Thoracic aorta (tissue), 2 donors: Measurements from ENCODE around the gene TNFRSF12A. TPM values are rescaled to one million over a fixed set of nuclear protein-coding genes. Genes with fewer than 3 reads are reported as not detected.
A peak's percentile ranks its signal among the peaks of the same experiment; 100 is the strongest.

ENCODE experiments used
- ATAC-seq: fragments of 150-250 bp; one replicate; pipeline ENCODE4 v1.8.0; 2017; ENCODE audit warnings: low read depth; ENCODE audit not compliant: insufficient number of reproducible peaks, low FRiP score
- DNase-seq: peaks from one replicate; pipeline ENCODE4 v3.0.0-alpha.2; 2020; ENCODE audit warnings: low spot score
- H3K27ac ChIP-seq, 2 donors: fragments of 200-600 bp; sonication (generic); 1 replicate in 1 of 2; 2 replicates in 1 of 2; pipeline ENCODE4 v1.5.1; 2016; ENCODE audit warnings: mild to moderate bottlenecking in 2 of 2, moderate library complexity in 2 of 2
- H3K27me3 ChIP-seq: fragments of 200-600 bp; sonication (generic); replicated peaks from 2 replicates; pipeline ENCODE4 v1.6.0; 2016; ENCODE audit warnings: mild to moderate bottlenecking; ENCODE audit not compliant: insufficient read depth
- H3K36me3 ChIP-seq: fragments of 200-600 bp; sonication (generic); one replicate; pipeline ENCODE4 v1.5.1; 2016
- H3K4me1 ChIP-seq, 2 donors: fragments of 200-600 bp; sonication (generic); 1 replicate in 1 of 2; 2 replicates in 1 of 2; pipeline versions ENCODE4 v1.5.1 to v1.6.0; 2016; ENCODE audit warnings: low read depth in 2 of 2, mild to moderate bottlenecking in 1 of 2; ENCODE audit not compliant: control insufficient read depth in 1 of 2
- H3K4me3 ChIP-seq: fragments of 200-600 bp; sonication (generic); 2 replicates; pipeline ENCODE4 v1.5.1; 2016; ENCODE audit warnings: mild to moderate bottlenecking
- H3K9me3 ChIP-seq: fragments of 200-600 bp; sonication (generic); 2 replicates; pipeline ENCODE4 v1.5.1; 2016
- total RNA-seq, 2 donors: library from RNA; depleted of rRNA; stranded (reverse); fragments of >200 nt; gene quantifications; one replicate each; pipeline versions ENCODE4 v1.1.0 to v1.2.3, GENCODE V29; 2016
- TF ChIP-seq, protein P1 (sequence below): fragments of 200-600 bp; sonication (generic); IDR thresholded peaks from one replicate; pipeline ENCODE4 v1.5.1; 2019; ENCODE audit warnings: antibody characterized with exemption

Gene TNFRSF12A, protein sequence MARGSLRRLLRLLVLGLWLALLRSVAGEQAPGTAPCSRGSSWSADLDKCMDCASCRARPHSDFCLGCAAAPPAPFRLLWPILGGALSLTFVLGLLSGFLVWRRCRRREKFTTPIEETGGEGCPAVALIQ
- 100 to 1,000 TPM; 274 to 461 TPM for total RNA-seq

DNA sequence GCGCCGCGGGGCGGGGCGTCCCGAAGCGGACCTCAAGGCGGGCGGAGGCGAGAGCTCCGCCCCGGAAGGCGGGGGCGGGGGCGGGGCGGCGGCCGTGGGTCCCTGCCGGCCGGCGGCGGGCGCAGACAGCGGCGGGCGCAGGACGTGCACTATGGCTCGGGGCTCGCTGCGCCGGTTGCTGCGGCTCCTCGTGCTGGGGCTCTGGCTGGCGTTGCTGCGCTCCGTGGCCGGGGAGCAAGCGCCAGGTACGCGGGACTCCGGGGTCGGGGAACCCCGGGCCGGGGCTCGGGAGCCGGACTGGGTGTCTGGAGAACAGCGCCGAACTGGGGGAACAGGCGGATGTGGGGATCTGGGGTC lies at the start of gene TNFRSF12A:
Gene TNFRSF12A (plus strand): TSS at position 122 of the 357 bp plus-strand sequence. CDS start 30 bp downstream, at position 152.
- no peak for ATAC-seq
- H3K9me3 ChIP-seq, result no peaks in the 10 kb centered on the region
- no peaks in the 10 kb centered on the region for H3K27me3 ChIP-seq
- TF ChIP-seq, protein P1, sequence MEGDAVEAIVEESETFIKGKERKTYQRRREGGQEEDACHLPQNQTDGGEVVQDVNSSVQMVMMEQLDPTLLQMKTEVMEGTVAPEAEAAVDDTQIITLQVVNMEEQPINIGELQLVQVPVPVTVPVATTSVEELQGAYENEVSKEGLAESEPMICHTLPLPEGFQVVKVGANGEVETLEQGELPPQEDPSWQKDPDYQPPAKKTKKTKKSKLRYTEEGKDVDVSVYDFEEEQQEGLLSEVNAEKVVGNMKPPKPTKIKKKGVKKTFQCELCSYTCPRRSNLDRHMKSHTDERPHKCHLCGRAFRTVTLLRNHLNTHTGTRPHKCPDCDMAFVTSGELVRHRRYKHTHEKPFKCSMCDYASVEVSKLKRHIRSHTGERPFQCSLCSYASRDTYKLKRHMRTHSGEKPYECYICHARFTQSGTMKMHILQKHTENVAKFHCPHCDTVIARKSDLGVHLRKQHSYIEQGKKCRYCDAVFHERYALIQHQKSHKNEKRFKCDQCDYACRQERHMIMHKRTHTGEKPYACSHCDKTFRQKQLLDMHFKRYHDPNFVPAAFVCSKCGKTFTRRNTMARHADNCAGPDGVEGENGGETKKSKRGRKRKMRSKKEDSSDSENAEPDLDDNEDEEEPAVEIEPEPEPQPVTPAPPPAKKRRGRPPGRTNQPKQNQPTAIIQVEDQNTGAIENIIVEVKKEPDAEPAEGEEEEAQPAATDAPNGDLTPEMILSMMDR, result no peak
- no peaks in the 10 kb centered on the region for H3K36me3 ChIP-seq
- H3K4me3 ChIP-seq, result peak within 1 kb of the TSS; percentile 98
- peak within 1 kb of the TSS; percentile 94 to 100 for H3K27ac ChIP-seq
- DNase-seq, result no peak
- H3K4me1 ChIP-seq, result peaks cover 0 to 35% of the 10 kb centered on the region in 2 donors

DNA sequence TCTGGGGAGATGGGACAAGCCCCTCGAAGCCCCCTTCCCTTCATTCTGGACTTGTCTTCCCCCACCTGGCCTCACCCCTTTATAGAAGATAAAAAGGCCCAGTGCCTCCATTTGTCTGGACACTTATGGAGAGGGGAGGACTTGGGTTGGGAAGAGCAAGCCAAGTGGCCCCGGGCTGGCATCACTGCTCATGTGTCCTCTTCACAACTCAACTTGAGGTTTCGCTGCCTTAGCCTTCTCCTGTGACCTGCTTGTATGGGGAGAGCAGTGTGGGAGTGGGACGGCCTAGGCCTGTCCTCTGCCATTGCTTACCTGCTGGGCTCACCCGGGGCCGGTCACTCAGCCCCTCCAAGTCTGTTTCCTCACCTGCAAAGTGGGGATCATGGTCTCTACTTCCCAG lies 49.6 kb upstream of the TNFRSF12A start:
- Histone ChIP-seq H3K27me3 (peaks cover 18% of the 10 kb centered on the region), H3K36me3 (no peaks in the 10 kb centered on the region), H3K9me3 (no peaks in the 10 kb centered on the region), H3K4me3 (peak overlapping the region; percentile 83), H3K27ac (no peak overlapping the region), H3K4me1 (peaks cover 13 to 32% of the 10 kb centered on the region in 2 donors)
- TF ChIP-seq, protein P1, result no peak
- no peak for DNase-seq
- no peak for ATAC-seq

DNA sequence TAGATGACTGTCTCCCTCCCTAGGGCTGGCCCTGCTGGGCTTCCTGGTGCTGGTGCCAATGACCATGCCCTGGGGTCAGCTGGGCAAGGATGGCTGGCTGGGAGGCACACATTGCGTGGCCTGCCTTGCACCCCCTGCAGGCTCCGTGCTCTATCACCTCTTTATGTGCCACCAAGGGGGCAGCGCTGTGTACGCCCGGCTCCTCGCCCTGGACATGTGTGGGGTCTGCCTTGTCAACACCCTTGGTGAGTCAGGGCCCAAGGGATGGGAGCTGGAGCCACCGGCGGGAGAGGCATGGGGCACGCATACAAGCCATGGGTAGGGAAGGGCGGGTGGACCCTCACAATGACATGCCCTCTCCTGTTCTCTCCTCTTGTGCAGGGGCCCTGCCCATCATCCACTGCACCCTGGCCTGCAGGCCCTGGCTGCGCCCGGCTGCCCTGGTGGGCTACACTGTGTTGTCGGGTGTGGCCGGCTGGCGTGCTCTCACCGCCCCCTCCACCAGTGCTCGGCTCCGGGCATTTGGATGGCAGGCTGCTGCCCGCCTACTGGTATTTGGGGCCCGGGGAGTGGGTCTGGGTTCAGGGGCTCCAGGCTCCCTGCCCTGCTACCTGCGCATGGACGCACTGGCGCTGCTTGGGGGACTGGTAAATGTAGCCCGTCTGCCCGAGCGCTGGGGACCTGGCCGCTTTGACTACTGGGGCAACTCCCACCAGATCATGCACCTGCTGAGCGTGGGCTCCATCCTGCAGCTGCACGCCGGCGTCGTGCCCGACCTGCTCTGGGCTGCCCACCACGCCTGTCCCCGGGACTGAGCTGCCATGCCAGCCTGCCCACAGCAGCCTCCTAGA lies 48.8 kb upstream of the TNFRSF12A start:
- Histone ChIP-seq H3K4me1 (peaks cover 13 to 32% of the 10 kb centered on the region in 2 donors), H3K36me3 (no peaks in the 10 kb centered on the region), H3K9me3 (no peaks in the 10 kb centered on the region), H3K4me3 (no peak overlapping the region), H3K27ac (no peak overlapping the region), H3K27me3 (peaks cover 12% of the 10 kb centered on the region)
- no peak for ATAC-seq
- TF ChIP-seq, protein P1, result no peak
- no peak for DNase-seq

DNA sequence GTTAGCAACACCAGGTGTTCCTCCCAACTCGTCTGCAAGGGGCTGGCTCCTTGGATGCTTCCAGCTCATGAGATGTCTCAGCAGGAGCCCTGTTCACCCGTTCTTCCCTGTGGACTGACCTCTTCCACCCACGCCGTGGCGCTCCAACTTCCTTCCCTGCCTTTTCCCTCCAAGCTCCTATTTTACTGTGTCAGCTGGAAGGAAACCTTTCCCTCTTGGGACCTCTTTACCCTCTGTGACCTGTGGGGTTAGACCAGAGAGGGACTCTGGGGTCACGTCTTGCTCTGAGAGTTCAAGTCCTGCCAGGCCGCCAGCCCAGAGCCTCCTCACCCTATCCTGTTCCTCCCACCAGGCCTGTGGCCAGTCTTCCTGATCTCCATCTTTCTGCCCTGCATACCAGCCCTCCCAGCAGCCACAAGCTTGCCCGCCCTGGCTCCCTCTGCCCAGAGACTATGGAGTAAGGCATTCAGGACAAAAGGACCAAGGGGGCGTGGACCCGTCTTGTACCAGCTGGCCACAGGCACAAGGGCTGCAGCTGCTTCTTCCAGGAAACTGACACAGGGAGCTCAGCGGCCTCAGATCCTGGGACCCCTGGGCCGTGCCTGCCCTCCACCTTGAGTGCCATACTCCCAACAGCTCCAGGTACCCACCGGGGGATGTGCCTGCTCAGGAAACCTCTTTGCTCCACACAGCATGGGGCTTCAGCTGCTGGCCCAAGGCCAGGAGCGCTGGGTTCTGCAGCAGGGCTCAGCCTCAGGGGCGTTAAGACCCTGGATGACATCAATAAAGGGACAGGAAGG lies 48.0 kb upstream of the TNFRSF12A start:
- H3K27me3 ChIP-seq, result peaks cover 6% of the 10 kb centered on the region
- no peak overlapping the region for H3K27ac ChIP-seq
- DNase-seq (no peak), ATAC-seq (no peak)
- H3K9me3 ChIP-seq, result no peaks in the 10 kb centered on the region
- H3K4me3 ChIP-seq, result no peak overlapping the region
- peaks cover 8 to 24% of the 10 kb centered on the region in 2 donors for H3K4me1 ChIP-seq
- TF ChIP-seq, protein P1, result no peak
- no peaks in the 10 kb centered on the region for H3K36me3 ChIP-seq

DNA sequence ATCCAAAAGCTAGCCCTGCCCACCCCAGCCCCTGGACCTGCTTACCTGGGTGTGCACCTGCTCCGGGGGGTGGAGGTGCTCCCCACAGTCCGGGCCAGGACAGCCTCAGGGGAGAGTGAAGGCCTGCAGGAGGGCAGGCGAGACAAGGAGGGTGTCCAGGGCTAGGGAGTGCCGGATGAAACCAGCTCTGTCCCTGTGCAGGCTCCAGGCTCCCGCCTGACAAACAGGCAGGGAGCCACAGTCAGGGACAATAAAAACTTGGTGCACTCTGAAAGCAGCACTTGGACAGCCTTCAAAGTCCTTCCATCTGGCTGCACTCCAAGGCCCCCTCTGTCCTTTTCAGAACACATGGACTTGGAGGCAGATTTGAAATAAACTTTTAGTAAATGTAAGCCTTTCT lies 47.1 kb upstream of the TNFRSF12A start:
- no peaks in the 10 kb centered on the region for H3K36me3 ChIP-seq

More for the DNA sequence above, 47.1 kb upstream of the TNFRSF12A start:
- DNase-seq, result no peak
- Histone ChIP-seq H3K27ac (no peak overlapping the region), H3K27me3 (no peaks in the 10 kb centered on the region), H3K4me1 (peaks cover 8 to 22% of the 10 kb centered on the region in 2 donors), H3K4me3 (no peak overlapping the region), H3K9me3 (no peaks in the 10 kb centered on the region)
- no peak for ATAC-seq
- TF ChIP-seq, protein P1, result no peak
